ENCODE measurements around the gene SUMF2. TPM values are rescaled to one million over a fixed set of nuclear protein-coding genes. Genes with fewer than 3 reads are reported as not detected.

Gene SUMF2
- total RNA-seq, 1 experiment from 2014 or later, result 173 TPM

Other genes starting within 250 kb of the SUMF2 start
- not detected for gene SEPTIN14, start 201.5 kb upstream of the SUMF2 start, total RNA-seq (2021; ENCODE audit: unreplicated experiment)
- 2.6 TPM for gene ZNF713, start 176.8 kb upstream of the SUMF2 start, total RNA-seq (2021; ENCODE audit: unreplicated experiment)
- gene MRPS17, start 112.4 kb upstream of the SUMF2 start, total RNA-seq (2021; ENCODE audit: unreplicated experiment), result 27.5 TPM
- gene NIPSNAP2, start 99.7 kb upstream of the SUMF2 start, total RNA-seq (2021; ENCODE audit: unreplicated experiment), result 62.4 TPM
- 50.7 TPM for gene PSPH, start 12.8 kb upstream of the SUMF2 start, total RNA-seq (2021; ENCODE audit: unreplicated experiment)
- 257 TPM for gene CCT6A, start 12.5 kb upstream of the SUMF2 start, total RNA-seq (2021; ENCODE audit: unreplicated experiment)
- gene PHKG1, start 28.7 kb downstream of the SUMF2 start, total RNA-seq (2021; ENCODE audit: unreplicated experiment), result 1.1 TPM
- 510 TPM for gene CHCHD2, start 42.2 kb downstream of the SUMF2 start, total RNA-seq (2021; ENCODE audit: unreplicated experiment)
- not detected for gene NUPR2, start 52.1 kb downstream of the SUMF2 start, total RNA-seq (2021; ENCODE audit: unreplicated experiment)